Adrenal gland (tissue), 12 donors: ENCODE measurements around the gene RIC8B. TPM values are rescaled to one million over a fixed set of nuclear protein-coding genes. Genes with fewer than 3 reads are reported as not detected.
A peak's percentile ranks its signal among the peaks of the same experiment; 100 is the strongest.

Experiments used
- DNase-seq, 7 donors: peaks; one replicate each; pipeline ENCODE4 v3.0.0-alpha.2; 2019 to 2020
- H3K27ac ChIP-seq, 5 donors: fragments of 200-600 bp; sonication (generic) in 4 of 5; 1 replicate in 3 of 5; 2 replicates in 2 of 5; pipeline versions ENCODE4 v1.5.1 to v1.8.0; 2016 to 2020; ENCODE audit warnings: mild to moderate bottlenecking in 1 of 5
- H3K27me3 ChIP-seq: fragments of 200-600 bp; 2 replicates; pipeline ENCODE4 v1.8.0; 2021
- H3K36me3 ChIP-seq, 2 donors: fragments of 200-600 bp; replicated peaks in 1 of 2; 1 replicate in 1 of 2; 2 replicates in 1 of 2; pipeline versions ENCODE4 v1.5.1 to v1.8.0; 2018 to 2022
- H3K4me1 ChIP-seq, 2 donors: fragments of 200-600 bp; replicated peaks in 1 of 2; 1 replicate in 1 of 2; 2 replicates in 1 of 2; pipeline versions ENCODE4 v1.5.1 to v1.8.0; 2018 to 2021
- H3K4me3 ChIP-seq, 4 donors: fragments of 200-600 bp; sonication (generic) in 3 of 4; one replicate each; pipeline ENCODE4 v1.5.1; 2016 to 2018
- H3K9me3 ChIP-seq, 3 donors: fragments of 200-600 bp; sonication (generic) in 1 of 3; replicated peaks in 1 of 3; 1 replicate in 2 of 3; 2 replicates in 1 of 3; pipeline versions ENCODE4 v1.5.1 to v1.8.0; 2016 to 2021
- POLR2A ChIP-seq, 2 donors: fragments of 450-650 bp; IDR thresholded peaks; one replicate each; pipeline ENCODE4 v1.6.1; 2017; ENCODE audit warnings: antibody characterized with exemption in 2 of 2, mild to moderate bottlenecking in 2 of 2, moderate library complexity in 1 of 2
- whole genome bisulfite sequencing, 4 donors: extraction: QIAGEN DNeasy Blood & Tissue Kit in 2 of 4; methylation state at CpG; one replicate each; pipeline versions ENCODE4 v1.1.5 to v1.1.7; 2013 to 2017; 5-methylcytosine and 5-hydroxymethylcytosine counted together
- intact Hi-C, 2 donors: fragments of 100-400 bp; cut with DNase I; formaldehyde crosslinking; loops; one replicate each; pipeline versions ENCODE4 v1.14.1 to v1.15.0; 2022 to 2023
- polyA plus RNA-seq, 3 donors: library from polyadenylated mRNA; stranded (reverse); fragments of 200-250 nt in 2 of 3; fragments of 350-450 nt in 1 of 3; fragmentation: Illumina TruSeq in 1 of 3; extraction: RNeasy Lipid Tissue Mini Kit (QIAGEN cat#74804) in 1 of 3; gene quantifications; one replicate each; pipeline ENCODE4 v1.2.3, GENCODE V29; 2013 to 2014
- total RNA-seq, 9 donors: library from RNA; depleted of rRNA in 4 of 9; stranded (reverse); fragments of >200 nt in 4 of 9; fragments of 120-200 nt in 1 of 9; fragmentation: NEBNext Ultra II Directional in 1 of 9; extraction: Animal tissue kit (Norgen Biotek cat#: 25700) in 1 of 9; gene quantifications; one replicate each; pipeline versions ENCODE4 v1.1.0 to v1.2.4, GENCODE V29; 2013 to 2023
- TF ChIP-seq, protein P1 (sequence below), 6 experiments: fragments of 450-650 bp in 4 of 6; fragments of 200-600 bp in 2 of 6; sonication (generic) in 1 of 6; IDR thresholded peaks; 1 replicate in 5 of 6; 2 replicates in 1 of 6; pipeline versions ENCODE4 v1.5.1 to v1.8.0; 2016 to 2021; ENCODE audit warnings: antibody characterized with exemption in 6 of 6, mild to moderate bottlenecking in 2 of 6, moderate library complexity in 1 of 6
- donor health status: healthy with polysubstance abuse.
- donor health status: Bipolar disorder and iron deficiency.
- donor health status: DM: yes; HTN: yes; CAD: no.
- donor health status: DM: no; HTN: no; CAD: no.
- donor health status: DM: no; HTN: no; CAD: no.
- donor health status: DM: yes; HTN: yes; CAD: no.

RIC8B gene
- total and polyA plus RNA-seq, 12 donors = 5.1 to 29.3 (median 14.5) TPM

DNA sequence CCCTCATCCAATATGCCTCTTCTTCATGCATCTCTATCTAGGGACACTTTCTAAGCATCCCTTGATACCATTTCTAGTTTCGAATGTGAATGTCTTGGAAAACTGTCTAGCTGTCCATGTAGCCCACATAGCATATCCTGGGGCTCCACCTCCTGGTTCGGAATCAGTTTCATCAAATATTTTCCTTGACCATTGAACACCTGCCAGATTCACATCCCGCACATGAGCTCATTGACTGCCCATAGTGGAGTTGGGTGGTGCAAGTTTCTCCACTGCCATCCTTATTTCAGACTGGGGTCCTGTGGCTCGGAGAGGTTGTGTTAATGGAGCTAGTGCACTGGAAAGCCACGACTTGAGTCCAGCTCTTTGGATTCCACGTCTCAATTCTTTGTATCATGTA, 122.6 kb downstream of the RIC8B start:
- no peak overlapping the region for H3K27ac ChIP-seq
- no peak overlapping the region for H3K4me3 ChIP-seq
- intact Hi-C loops = no loop called here
- no peak for TF ChIP-seq POLR2A (IDR thresholded peaks at IDR 0.05)
- TF ChIP-seq, protein P1, sequence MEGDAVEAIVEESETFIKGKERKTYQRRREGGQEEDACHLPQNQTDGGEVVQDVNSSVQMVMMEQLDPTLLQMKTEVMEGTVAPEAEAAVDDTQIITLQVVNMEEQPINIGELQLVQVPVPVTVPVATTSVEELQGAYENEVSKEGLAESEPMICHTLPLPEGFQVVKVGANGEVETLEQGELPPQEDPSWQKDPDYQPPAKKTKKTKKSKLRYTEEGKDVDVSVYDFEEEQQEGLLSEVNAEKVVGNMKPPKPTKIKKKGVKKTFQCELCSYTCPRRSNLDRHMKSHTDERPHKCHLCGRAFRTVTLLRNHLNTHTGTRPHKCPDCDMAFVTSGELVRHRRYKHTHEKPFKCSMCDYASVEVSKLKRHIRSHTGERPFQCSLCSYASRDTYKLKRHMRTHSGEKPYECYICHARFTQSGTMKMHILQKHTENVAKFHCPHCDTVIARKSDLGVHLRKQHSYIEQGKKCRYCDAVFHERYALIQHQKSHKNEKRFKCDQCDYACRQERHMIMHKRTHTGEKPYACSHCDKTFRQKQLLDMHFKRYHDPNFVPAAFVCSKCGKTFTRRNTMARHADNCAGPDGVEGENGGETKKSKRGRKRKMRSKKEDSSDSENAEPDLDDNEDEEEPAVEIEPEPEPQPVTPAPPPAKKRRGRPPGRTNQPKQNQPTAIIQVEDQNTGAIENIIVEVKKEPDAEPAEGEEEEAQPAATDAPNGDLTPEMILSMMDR (IDR thresholded peaks at IDR 0.05) = peak in 4 of 6 experiments; percentile 8 to 41 (median 34)
- peak in 6 of 7 donors; percentile 21 to 66 (median 38) for DNase-seq
- no peaks in the 10 kb centered on the region for H3K4me1 ChIP-seq
- 66 to 76% (median 72%) methylated on average over 6 of the region's 6 CpGs for WGBS, 4 donors
- no peaks in the 10 kb centered on the region for H3K36me3 ChIP-seq
- no peaks in the 10 kb centered on the region for H3K9me3 ChIP-seq
- no peaks in the 10 kb centered on the region for H3K27me3 ChIP-seq

DNA sequence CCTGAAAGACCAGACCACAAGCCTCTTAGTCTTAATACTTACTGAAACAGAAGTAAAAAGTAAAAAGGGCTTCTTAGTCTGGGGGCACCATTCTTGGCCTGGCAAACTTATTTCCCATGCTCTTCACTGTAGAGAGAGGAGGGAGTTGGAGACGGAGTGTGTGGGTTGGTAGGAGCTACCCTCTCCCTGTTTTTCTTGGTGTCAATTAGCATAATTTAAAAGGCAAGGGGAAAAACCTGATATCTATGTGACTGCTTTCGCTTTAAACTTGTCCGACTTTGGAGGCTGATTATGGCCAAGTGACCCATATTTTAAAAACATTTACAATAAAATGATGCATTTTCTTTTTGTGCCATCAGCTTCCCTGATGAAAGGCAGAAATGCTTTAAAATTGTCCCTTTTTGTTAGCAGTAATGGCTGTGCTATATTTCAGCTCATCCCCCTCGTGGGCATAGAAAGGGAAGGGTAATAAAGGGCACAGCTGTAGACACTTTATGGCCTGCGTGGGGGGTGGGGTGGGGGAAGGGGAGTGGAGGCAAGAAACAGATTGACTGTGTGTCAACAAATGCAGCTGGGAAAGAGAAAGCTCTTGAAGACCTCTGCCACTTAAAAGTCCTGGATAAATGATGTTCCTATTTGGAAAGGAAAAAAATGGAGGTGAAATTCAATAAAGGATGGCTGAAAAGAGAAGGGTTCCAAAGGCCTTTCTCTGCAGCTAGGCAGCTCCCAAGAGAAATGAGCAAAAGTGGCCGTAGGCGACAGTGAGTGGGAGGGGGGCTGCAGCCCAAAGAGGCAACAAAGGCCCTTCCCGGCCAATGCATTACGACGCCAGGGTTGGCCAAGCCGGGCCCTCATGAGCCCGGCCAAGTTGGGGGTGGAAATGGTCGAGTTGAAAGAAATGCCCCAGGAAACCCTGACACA, 123.8 kb downstream of the RIC8B start:
- TF ChIP-seq, protein P1 (IDR thresholded peaks at IDR 0.05) = no peak
- TF ChIP-seq POLR2A (IDR thresholded peaks at IDR 0.05) = no peak
- Histone ChIP-seq H3K9me3 (no peaks in the 10 kb centered on the region), H3K27me3 (no peaks in the 10 kb centered on the region), H3K4me3 (no peak overlapping the region), H3K4me1 (no peaks in the 10 kb centered on the region), H3K27ac (no peak overlapping the region), H3K36me3 (no peaks in the 10 kb centered on the region)
- 66 to 72% (median 69%) methylated on average over 13 of the region's 13 CpGs for WGBS, 4 donors
- intact Hi-C loops = no loop called here
- DNase-seq = no peak

DNA sequence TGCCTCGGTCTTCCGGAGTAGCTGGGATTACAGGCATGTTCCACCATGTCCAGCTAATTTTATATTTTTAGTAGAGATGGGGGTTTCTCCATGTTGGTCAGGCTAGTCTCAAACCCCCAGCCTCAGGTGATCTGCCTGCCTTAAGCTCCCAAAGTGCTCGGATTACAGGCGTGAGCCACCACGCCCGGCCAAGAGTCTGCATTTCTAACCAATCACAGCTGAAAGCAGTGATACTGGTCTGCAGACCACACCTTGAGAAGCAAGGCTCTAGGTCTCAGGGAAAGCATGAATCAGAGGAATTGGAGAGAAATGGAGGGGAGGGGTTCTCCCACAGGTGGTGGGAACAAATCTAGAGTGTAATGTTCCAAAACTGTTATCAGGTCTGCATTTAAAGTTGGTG, 126.1 kb downstream of the RIC8B start:
- no peak overlapping the region for H3K4me3 ChIP-seq
- H3K27me3 ChIP-seq = peaks cover 2% of the 10 kb centered on the region
- no peaks in the 10 kb centered on the region for H3K4me1 ChIP-seq
- TF ChIP-seq POLR2A (IDR thresholded peaks at IDR 0.05) = no peak
- TF ChIP-seq, protein P1 (IDR thresholded peaks at IDR 0.05) = no peak
- 88 to 94% (median 93%) methylated on average over 5 to 6 of the region's 6 CpGs for WGBS, 4 donors
- no peaks in the 10 kb centered on the region for H3K36me3 ChIP-seq
- DNase-seq = no peak
- H3K27ac ChIP-seq = no peak overlapping the region
- no peaks in the 10 kb centered on the region for H3K9me3 ChIP-seq
- intact Hi-C loops = no loop called here

DNA sequence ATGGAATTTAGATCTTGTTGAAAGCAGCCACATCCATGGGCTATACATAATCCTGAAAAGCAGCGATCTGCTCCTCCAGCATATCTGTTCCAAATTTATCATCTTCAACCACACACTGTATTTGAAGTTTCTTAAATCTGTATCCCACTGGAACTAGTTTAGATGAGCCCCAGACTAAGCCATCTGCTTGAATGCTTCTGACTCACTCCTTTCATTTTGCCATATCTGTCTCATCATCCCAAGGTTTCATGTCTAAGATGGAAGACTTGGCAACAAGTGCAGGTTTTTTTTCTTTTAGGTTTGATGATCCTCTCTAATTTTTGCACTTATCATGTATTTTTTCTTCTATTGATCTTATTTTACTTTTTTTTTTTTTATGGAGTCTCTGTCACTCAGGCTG, 126.8 kb downstream of the RIC8B start:
- H3K4me1 ChIP-seq = no peaks in the 10 kb centered on the region
- 78 to 100% (median 95%) methylated on average over 1 of the region's 1 CpG for WGBS, 4 donors

More for the DNA sequence above, 126.8 kb downstream of the RIC8B start:
- no peak overlapping the region for H3K4me3 ChIP-seq
- no peaks in the 10 kb centered on the region for H3K9me3 ChIP-seq
- peaks cover 6% of the 10 kb centered on the region for H3K27me3 ChIP-seq
- no peaks in the 10 kb centered on the region for H3K36me3 ChIP-seq
- no peak for DNase-seq
- H3K27ac ChIP-seq = no peak overlapping the region
- intact Hi-C loops = no loop called here
- TF ChIP-seq, protein P1 (IDR thresholded peaks at IDR 0.05) = no peak
- TF ChIP-seq POLR2A (IDR thresholded peaks at IDR 0.05) = no peak
